Keratinocyte (primary cell): ENCODE data around the gene ZBTB20. TPM values are rescaled to one million over a fixed set of nuclear protein-coding genes. Genes with fewer than 3 reads are reported as not detected.

Experiments
- DNase-seq: peaks from one replicate; pipeline ENCODE4 v3.0.0-alpha.2; 2011; ENCODE audit warnings: low read depth, missing footprints, low spot score
- FAIRE-seq: peaks from 2 replicates; lab custom pipeline; 2011; peaks lifted over from hg19 to GRCh38; lab: Jason Lieb, UNC
- H2AFZ ChIP-seq: 2 replicates; pipeline ENCODE4 v1.6.0; 2012; ENCODE audit warnings: low read length, control low read depth, inconsistent platforms; ENCODE audit not compliant: control insufficient read depth
- H3K27ac ChIP-seq: 2 replicates; pipeline ENCODE4 v1.5.1; 2011; ENCODE audit warnings: low read length; ENCODE audit not compliant: control insufficient read depth, insufficient read depth
- H3K27me3 ChIP-seq: 3 replicates; pipeline ENCODE4 v1.6.0; 2011; ENCODE audit warnings: low read length; ENCODE audit not compliant: control insufficient read depth, insufficient read depth; ENCODE audit errors: extremely low read depth
- H3K36me3 ChIP-seq, 2 experiments: 2 replicates in 1 of 2; 3 replicates in 1 of 2; pipeline ENCODE4 v1.5.1; 2011; ENCODE audit warnings: low read length in 2 of 2, mild to moderate bottlenecking in 1 of 2; ENCODE audit not compliant: control insufficient read depth in 2 of 2, insufficient read depth in 2 of 2; ENCODE audit errors: extremely low read depth in 1 of 2
- H3K4me1 ChIP-seq: 3 replicates; pipeline ENCODE4 v1.5.1; 2011; ENCODE audit warnings: low read length; ENCODE audit not compliant: control insufficient read depth, insufficient read depth; ENCODE audit errors: extremely low read depth
- H3K4me2 ChIP-seq: 3 replicates; pipeline ENCODE4 v1.6.0; 2011; ENCODE audit warnings: low read depth, low read length; ENCODE audit not compliant: control insufficient read depth, insufficient read depth; ENCODE audit errors: extremely low read depth
- H3K4me3 ChIP-seq, 3 experiments: fragments of 200-600 bp in 1 of 3; sonication (generic) in 1 of 3; 2 replicates in 2 of 3; 3 replicates in 1 of 3; pipeline ENCODE4 v1.5.1; 2011 to 2016; ENCODE audit warnings: low read length in 3 of 3, mild to moderate bottlenecking in 3 of 3, control low read depth in 2 of 3, inconsistent platforms in 1 of 3, low read depth in 1 of 3, mixed read lengths in 1 of 3, mixed run types in 1 of 3, moderate library complexity in 1 of 3; ENCODE audit not compliant: control insufficient read depth in 2 of 3, insufficient read depth in 2 of 3; ENCODE audit errors: extremely low read depth in 1 of 3
- H3K79me2 ChIP-seq: 2 replicates; pipeline ENCODE4 v1.6.0; 2012; ENCODE audit warnings: low read length; ENCODE audit not compliant: control insufficient read depth, insufficient read depth
- H3K9ac ChIP-seq: 3 replicates; pipeline ENCODE4 v1.6.0; 2011; ENCODE audit warnings: low read length; ENCODE audit not compliant: control insufficient read depth, insufficient read depth; ENCODE audit errors: extremely low read depth
- H3K9me1 ChIP-seq: 3 replicates; pipeline ENCODE4 v1.6.0; 2011; ENCODE audit warnings: low read length; ENCODE audit not compliant: control insufficient read depth, insufficient read depth; ENCODE audit errors: extremely low read depth
- H3K9me3 ChIP-seq: 2 replicates; pipeline ENCODE4 v1.5.1; 2012; ENCODE audit warnings: low read depth, low read length; ENCODE audit not compliant: control insufficient read depth
- H4K20me1 ChIP-seq: 3 replicates; pipeline ENCODE4 v1.6.0; 2011; ENCODE audit warnings: low read length; ENCODE audit not compliant: control insufficient read depth, insufficient read depth; ENCODE audit errors: extremely low read depth
- EZH2 ChIP-seq: IDR thresholded peaks from one replicate; pipeline ENCODE4 v1.6.1; 2012; ENCODE audit warnings: inconsistent platforms, mild to moderate bottlenecking, low read length, moderate library complexity
- dilution Hi-C: fragments of 300-500 bp; cut with MboI; formaldehyde crosslinking; loops from one replicate; pipeline ENCODE4 v1.7.0; 2020; ENCODE audit warnings: low sequenced_read_pairs; ENCODE audit not compliant: extremely low pct_ligation_motif_present
- polyA plus RNA-seq, 5 experiments: library from polyadenylated mRNA; depleted of rRNA in 3 of 5; stranded (reverse) in 3 of 5; stranded (forward) in 1 of 5; unstranded in 1 of 5; fragments of >200 nt; gene quantifications; 1 replicate in 1 of 5; 2 replicates in 3 of 5; 3 replicates in 1 of 5; pipeline versions ENCODE4 v1.2.1 to v1.2.3, GENCODE V29; 2011 to 2012; ENCODE audit warnings: missing spikeins in 2 of 5, low read depth in 1 of 5, low replicate concordance in 1 of 5
- TF ChIP-seq, protein P1 (sequence below), 3 experiments: IDR thresholded peaks in 1 of 3; conservative IDR thresholded peaks in 1 of 3; optimal IDR thresholded peaks in 1 of 3; 2 replicates in 2 of 3; 3 replicates in 1 of 3; pipeline versions ENCODE3 to v1.5.1; 2011; ENCODE audit warnings: low read length in 3 of 3, mild to moderate bottlenecking in 3 of 3, moderate library complexity in 2 of 3, control low read depth in 1 of 3, inconsistent platforms in 1 of 3; ENCODE audit not compliant: insufficient read depth in 2 of 3; ENCODE audit errors: extremely low read depth in 1 of 3

The ZBTB20 gene
- polyA plus RNA-seq, 1 donor (not counting 4 experiments of a cell fraction or from before 2014, with no cell fraction given) = 0.52 TPM

DNA sequence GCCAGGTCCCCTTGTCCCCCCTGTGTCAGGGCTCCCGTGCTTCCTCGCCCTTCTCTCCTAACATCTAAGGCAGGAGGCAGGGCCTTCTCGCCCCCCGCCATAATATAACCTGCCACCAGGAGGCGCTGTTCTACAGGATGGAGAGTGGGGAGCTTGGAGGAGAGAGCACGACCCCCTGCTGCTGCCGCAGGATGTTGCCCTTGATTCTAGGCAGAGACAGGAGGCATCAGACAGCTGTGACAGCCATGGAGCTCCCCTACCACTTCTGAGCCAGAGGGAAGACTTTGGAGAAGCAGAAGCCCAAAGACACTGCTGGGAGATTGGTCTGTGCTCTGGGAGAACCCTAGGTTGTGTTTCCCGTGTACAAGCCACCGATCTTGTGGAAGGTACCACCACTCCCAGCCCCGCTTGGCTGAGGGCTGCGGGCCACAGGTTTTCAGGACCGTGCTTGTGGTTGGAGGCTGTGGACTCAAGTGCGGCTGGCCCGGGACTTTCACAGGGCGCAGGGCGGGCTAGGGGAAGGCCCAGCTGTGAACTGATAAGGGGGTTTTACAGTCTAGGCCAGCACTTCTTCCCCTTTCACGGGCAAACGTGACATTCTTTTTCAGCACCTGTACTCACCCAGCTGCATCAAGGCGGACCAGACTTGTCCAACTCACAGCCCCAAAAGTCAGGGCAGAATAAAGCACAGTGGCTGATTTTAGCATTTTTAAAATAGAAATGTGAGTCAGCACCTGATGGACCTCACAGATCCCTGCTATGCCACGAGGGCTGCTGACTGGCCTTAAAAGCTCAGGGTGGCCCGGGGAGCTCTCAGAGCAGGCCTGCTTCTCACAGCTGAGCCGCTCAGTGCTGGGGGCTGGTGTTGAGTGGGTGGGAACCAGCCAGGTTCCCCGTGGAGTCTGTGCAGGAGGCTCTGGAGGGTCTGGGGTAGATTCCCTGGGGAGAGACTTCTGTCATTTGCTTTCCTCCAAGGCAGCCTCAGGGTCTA is 855.9 kb downstream of the ZBTB20 start:
- no peak overlapping the region for H2AFZ ChIP-seq
- no peaks in the 10 kb centered on the region for H3K79me2 ChIP-seq
- dilution Hi-C loops = no loop called here
- no peaks in the 10 kb centered on the region for H3K9me1 ChIP-seq
- TF ChIP-seq, protein P1, sequence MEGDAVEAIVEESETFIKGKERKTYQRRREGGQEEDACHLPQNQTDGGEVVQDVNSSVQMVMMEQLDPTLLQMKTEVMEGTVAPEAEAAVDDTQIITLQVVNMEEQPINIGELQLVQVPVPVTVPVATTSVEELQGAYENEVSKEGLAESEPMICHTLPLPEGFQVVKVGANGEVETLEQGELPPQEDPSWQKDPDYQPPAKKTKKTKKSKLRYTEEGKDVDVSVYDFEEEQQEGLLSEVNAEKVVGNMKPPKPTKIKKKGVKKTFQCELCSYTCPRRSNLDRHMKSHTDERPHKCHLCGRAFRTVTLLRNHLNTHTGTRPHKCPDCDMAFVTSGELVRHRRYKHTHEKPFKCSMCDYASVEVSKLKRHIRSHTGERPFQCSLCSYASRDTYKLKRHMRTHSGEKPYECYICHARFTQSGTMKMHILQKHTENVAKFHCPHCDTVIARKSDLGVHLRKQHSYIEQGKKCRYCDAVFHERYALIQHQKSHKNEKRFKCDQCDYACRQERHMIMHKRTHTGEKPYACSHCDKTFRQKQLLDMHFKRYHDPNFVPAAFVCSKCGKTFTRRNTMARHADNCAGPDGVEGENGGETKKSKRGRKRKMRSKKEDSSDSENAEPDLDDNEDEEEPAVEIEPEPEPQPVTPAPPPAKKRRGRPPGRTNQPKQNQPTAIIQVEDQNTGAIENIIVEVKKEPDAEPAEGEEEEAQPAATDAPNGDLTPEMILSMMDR (optimal IDR thresholded peaks at IDR 0.05 in 1 of 3, IDR thresholded peaks at IDR 0.05 in 1 of 3, conservative IDR thresholded peaks at IDR 0.05 in 1 of 3; ENCODE audit: extremely low read depth in 1 of 3, insufficient read depth in 2 of 3, low read length in 3 of 3) = peak; percentile 58 to 64 (median 62)
- no peak for TF ChIP-seq EZH2
- H3K4me2 ChIP-seq = no peak overlapping the region
- FAIRE-seq (no peak), DNase-seq (no peak)
- H3K4me3 ChIP-seq = no peak overlapping the region
- no peaks in the 10 kb centered on the region for H3K27me3 ChIP-seq
- H3K27ac ChIP-seq = no peak overlapping the region
- H3K9ac ChIP-seq = no peak overlapping the region
- no peaks in the 10 kb centered on the region for H3K36me3 ChIP-seq
- no peaks in the 10 kb centered on the region for H3K9me3 ChIP-seq
- no peaks in the 10 kb centered on the region for H3K4me1 ChIP-seq
- H4K20me1 ChIP-seq = no peaks in the 10 kb centered on the region

DNA sequence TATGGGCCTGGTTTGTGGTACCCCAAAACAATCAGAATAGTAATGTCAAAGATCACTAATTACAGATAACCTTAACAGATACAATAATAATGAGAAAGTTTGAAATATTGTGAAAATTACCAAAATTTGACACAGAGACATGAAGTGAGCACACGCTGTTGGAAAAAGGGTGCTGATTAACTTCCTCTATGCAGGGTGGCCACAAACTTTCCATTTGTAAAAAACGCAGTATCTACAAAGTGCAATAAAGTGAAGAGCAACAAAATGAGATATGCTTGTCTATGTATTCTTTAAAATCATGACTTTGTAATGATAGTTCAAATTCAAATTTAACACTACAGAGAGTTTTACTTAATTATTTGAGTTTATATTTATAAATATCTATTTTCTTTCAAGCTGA is 860.8 kb downstream of the ZBTB20 start:
- dilution Hi-C loops = no loop called here
- no peaks in the 10 kb centered on the region for H3K9me1 ChIP-seq
- no peak for DNase-seq
- H2AFZ ChIP-seq = no peak overlapping the region
- H3K4me2 ChIP-seq = no peak overlapping the region
- H3K4me1 ChIP-seq = no peaks in the 10 kb centered on the region
- H3K27me3 ChIP-seq = no peaks in the 10 kb centered on the region
- H3K36me3 ChIP-seq = no peaks in the 10 kb centered on the region
- no peaks in the 10 kb centered on the region for H3K79me2 ChIP-seq
- H3K27ac ChIP-seq = no peak overlapping the region
- H3K4me3 ChIP-seq = no peak overlapping the region
- TF ChIP-seq, protein P1 (optimal IDR thresholded peaks at IDR 0.05 in 1 of 3, IDR thresholded peaks at IDR 0.05 in 1 of 3, conservative IDR thresholded peaks at IDR 0.05 in 1 of 3; ENCODE audit: extremely low read depth in 1 of 3, insufficient read depth in 2 of 3, low read length in 3 of 3) = no peak
- H3K9ac ChIP-seq = no peak overlapping the region
- H4K20me1 ChIP-seq = no peaks in the 10 kb centered on the region
- FAIRE-seq = no peak
- H3K9me3 ChIP-seq = no peaks in the 10 kb centered on the region
